Gastrocnemius medialis (tissue), 4 donors: ENCODE data around the gene SUPT20H. TPM values are rescaled to one million over a fixed set of nuclear protein-coding genes. Genes with fewer than 3 reads are reported as not detected.

Experiments used
- ATAC-seq, 2 donors: fragments of 150-250 bp; one replicate each; pipeline ENCODE4 v1.9.1; 2016
- DNase-seq, 2 donors: peaks; one replicate each; pipeline ENCODE4 v3.0.0-alpha.2; 2019
- H3K27ac ChIP-seq, 4 donors: fragments of 200-600 bp; sonication (generic); 1 replicate in 1 of 4; 2 replicates in 3 of 4; pipeline ENCODE4 v1.5.1; 2016 to 2018; ENCODE audit warnings: mild to moderate bottlenecking in 2 of 4, moderate library complexity in 1 of 4
- H3K27me3 ChIP-seq, 3 donors: fragments of 200-600 bp; sonication (generic) in 2 of 3; 1 replicate in 1 of 3; 2 replicates in 2 of 3; pipeline versions ENCODE4 v1.5.1 to v1.6.0; 2016 to 2019; ENCODE audit warnings: mild to moderate bottlenecking in 1 of 3, moderate library complexity in 1 of 3
- H3K36me3 ChIP-seq, 2 donors: fragments of 200-600 bp; sonication (generic) in 1 of 2; one replicate each; pipeline ENCODE4 v1.5.1; 2017 to 2018
- H3K4me1 ChIP-seq, 2 donors: fragments of 200-600 bp; sonication (generic) in 1 of 2; one replicate each; pipeline ENCODE4 v1.5.1; 2016 to 2017; ENCODE audit warnings: mild to moderate bottlenecking in 2 of 2
- H3K4me3 ChIP-seq, 4 donors: fragments of 200-600 bp; sonication (generic) in 3 of 4; 1 replicate in 1 of 4; 2 replicates in 3 of 4; pipeline ENCODE4 v1.5.1; 2016 to 2019; ENCODE audit warnings: mild to moderate bottlenecking in 2 of 4
- H3K9me3 ChIP-seq, 3 donors: fragments of 200-600 bp; sonication (generic) in 2 of 3; 1 replicate in 1 of 3; 2 replicates in 2 of 3; pipeline ENCODE4 v1.5.1; 2016 to 2019
- CTCF ChIP-seq, 5 experiments: fragments of 450-650 bp in 3 of 5; fragments of 200-600 bp in 2 of 5; sonication (generic) in 2 of 5; IDR thresholded peaks in 4 of 5; conservative IDR thresholded peaks in 1 of 5; 1 replicate in 4 of 5; 2 replicates in 1 of 5; pipeline ENCODE4 v1.5.1; 2016 to 2019; ENCODE audit warnings: antibody characterized with exemption in 5 of 5, mild to moderate bottlenecking in 3 of 5, moderate library complexity in 3 of 5
- POLR2A ChIP-seq, 2 donors: fragments of 450-650 bp; IDR thresholded peaks; one replicate each; pipeline ENCODE4 v1.6.1; 2017; ENCODE audit warnings: antibody characterized with exemption in 2 of 2, mild to moderate bottlenecking in 2 of 2, moderate library complexity in 2 of 2
- in situ Hi-C, 4 donors: fragments of 200-750 bp; cut with MboI; loops; one replicate each; pipeline versions ENCODE4 v1.15.0 to v1.8.0; 2017; ENCODE audit warnings: low sequenced_read_pairs in 4 of 4
- intact Hi-C: fragments of 100-400 bp; cut with DNase I; formaldehyde crosslinking; loops from one replicate; pipeline ENCODE4 v1.15.1; 2023; ENCODE audit warnings: low total_unique reads
- total RNA-seq, 4 donors: library from RNA; depleted of rRNA; stranded (reverse); fragments of >200 nt; gene quantifications; one replicate each; pipeline versions ENCODE4 v1.1.0 to v1.2.3, GENCODE V29; 2016

SUPT20H gene
- total RNA-seq, 4 donors from 2014 or later = 18.1 to 24.4 (median 19.1) TPM

- no peak for DNase-seq
- Histone ChIP-seq H3K27me3 (no peaks in the 10 kb centered on the region), H3K4me3 (no peak overlapping the region), H3K9me3 (no peaks in the 10 kb centered on the region), H3K4me1 (no peaks in the 10 kb centered on the region), H3K27ac (no peak overlapping the region), H3K36me3 (peaks cover 6 to 81% of the 10 kb centered on the region in 2 donors)
- in situ Hi-C loops (no loop called here), intact Hi-C loops (no loop called here)
- ATAC-seq = no peak
- TF ChIP-seq POLR2A (IDR thresholded peaks at IDR 0.05) = no peak
- TF ChIP-seq CTCF (IDR thresholded peaks at IDR 0.05 in 4 of 5, conservative IDR thresholded peaks at IDR 0.05 in 1 of 5) = no peak
Observed at GRCh38 chr13:37009692-37010091, 49.8 kb downstream of the SUPT20H start.

GRCh38 chr13:37001921-37002250, 57.6 kb downstream of the SUPT20H start:
- Histone ChIP-seq H3K36me3 (peaks cover 0 to 41% of the 10 kb centered on the region in 2 donors), H3K27me3 (no peaks in the 10 kb centered on the region), H3K4me1 (peaks cover 21% of the 10 kb centered on the region in 2 donors), H3K9me3 (no peaks in the 10 kb centered on the region), H3K4me3 (peak overlapping the region in 3 of 4 donors; percentile 82 to 97 (median 89)), H3K27ac (peak overlapping the region in 1 of 4 donors; percentile 94)
- TF ChIP-seq POLR2A (IDR thresholded peaks at IDR 0.05) (no peak), CTCF (IDR thresholded peaks at IDR 0.05 in 4 of 5, conservative IDR thresholded peaks at IDR 0.05 in 1 of 5) (no peak)
- in situ Hi-C loops (no loop called here), intact Hi-C loops (loop anchor here (5.0 kb wide), 2 partner anchors 145 to 1525 kb away; partner anchors contain the start of gene MAB21L1)
- DNase-seq (no peak), ATAC-seq (no peak)

- DNase-seq = peak; percentile 70 to 84
- no peaks in the 10 kb centered on the region for H3K27me3 ChIP-seq
- TF ChIP-seq POLR2A (IDR thresholded peaks at IDR 0.05) (peak; percentile 30 to 43), CTCF (IDR thresholded peaks at IDR 0.05 in 4 of 5, conservative IDR thresholded peaks at IDR 0.05 in 1 of 5) (peak; percentile 82 to 99 (median 94))
- peaks cover 21% of the 10 kb centered on the region in 2 donors for H3K4me1 ChIP-seq
- in situ Hi-C loops = loop anchor here in 1 of 4 donors (25.0 kb wide), 1 partner anchor 662 kb away; the partner anchor contains the start of gene SPART
- intact Hi-C loops = loop anchor here (1.0 to 5.0 kb wide), 3 partner anchors 60 to 652 kb away; partner anchors contain the start of genes SMAD9, SPART and SUPT20H
- H3K4me3 ChIP-seq = peak within 1 kb of the TSS; percentile 82 to 97 (median 91)
- peak; percentile 84 to 87 for ATAC-seq
- no peaks in the 10 kb centered on the region for H3K9me3 ChIP-seq
- H3K27ac ChIP-seq = peak within 1 kb of the TSS; percentile 90 to 97 (median 94)
- H3K36me3 ChIP-seq = peaks cover 0 to 26% of the 10 kb centered on the region in 2 donors
Observed at GRCh38 chr13:36999054-36999714, 60.3 kb downstream of the SUPT20H start, which contains the start of gene ALG5. Gene ALG5, minus strand, starts transcription at chr13:36999340. Its CDS starts 40 bp downstream, at chr13:36999300.

- Histone ChIP-seq H3K4me1 (peaks cover 21% of the 10 kb centered on the region in 2 donors), H3K36me3 (peaks cover 0 to 29% of the 10 kb centered on the region in 2 donors), H3K4me3 (peak overlapping the region; percentile 82 to 97 (median 91)), H3K27ac (peak overlapping the region; percentile 90 to 97 (median 94)), H3K27me3 (no peaks in the 10 kb centered on the region), H3K9me3 (no peaks in the 10 kb centered on the region)
- ATAC-seq = no peak
- intact Hi-C loops (loop anchor here (1.0 to 5.0 kb wide), 3 partner anchors 61 to 651 kb away; partner anchors contain the start of genes SMAD9, SPART and SUPT20H), in situ Hi-C loops (loop anchor here in 1 of 4 donors (25.0 kb wide), 1 partner anchor 661 kb away; the partner anchor contains the start of gene SPART)
- no peak for DNase-seq
- TF ChIP-seq POLR2A (IDR thresholded peaks at IDR 0.05) = no peak
- TF ChIP-seq CTCF (IDR thresholded peaks at IDR 0.05 in 4 of 5, conservative IDR thresholded peaks at IDR 0.05 in 1 of 5) = no peak
Observed at GRCh38 chr13:36998624-36999041, 60.9 kb downstream of the SUPT20H start.
